NCI-H1092 (cell line): ENCODE results near the gene IFITM10.

ENCODE experiments used
- DNase-seq: peaks from one replicate; lab custom pipeline; 2025; lab: John Stamatoyannopoulos, UW

Gene IFITM10

DNA sequence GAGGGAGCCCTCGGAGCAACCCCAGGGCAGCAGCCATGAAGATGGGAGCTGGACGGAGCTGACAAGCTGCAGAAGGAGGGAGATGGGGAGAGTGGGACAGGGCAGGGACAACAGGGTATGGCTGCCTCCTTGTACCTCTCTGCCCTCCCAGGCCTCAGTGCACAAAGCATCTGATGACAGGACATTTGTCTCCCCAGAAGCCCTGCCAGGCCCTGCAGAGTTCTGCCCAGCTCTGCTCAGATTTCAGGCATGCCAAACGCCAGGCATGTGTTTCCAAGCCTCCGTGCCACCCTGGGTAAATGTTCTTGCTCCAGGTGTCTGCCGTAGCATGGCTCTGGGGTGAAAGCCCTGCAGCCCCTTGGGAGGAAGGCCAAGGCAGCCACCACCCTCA lies 1.1 kb upstream of the IFITM10 start:
- no peak for DNase-seq

DNA sequence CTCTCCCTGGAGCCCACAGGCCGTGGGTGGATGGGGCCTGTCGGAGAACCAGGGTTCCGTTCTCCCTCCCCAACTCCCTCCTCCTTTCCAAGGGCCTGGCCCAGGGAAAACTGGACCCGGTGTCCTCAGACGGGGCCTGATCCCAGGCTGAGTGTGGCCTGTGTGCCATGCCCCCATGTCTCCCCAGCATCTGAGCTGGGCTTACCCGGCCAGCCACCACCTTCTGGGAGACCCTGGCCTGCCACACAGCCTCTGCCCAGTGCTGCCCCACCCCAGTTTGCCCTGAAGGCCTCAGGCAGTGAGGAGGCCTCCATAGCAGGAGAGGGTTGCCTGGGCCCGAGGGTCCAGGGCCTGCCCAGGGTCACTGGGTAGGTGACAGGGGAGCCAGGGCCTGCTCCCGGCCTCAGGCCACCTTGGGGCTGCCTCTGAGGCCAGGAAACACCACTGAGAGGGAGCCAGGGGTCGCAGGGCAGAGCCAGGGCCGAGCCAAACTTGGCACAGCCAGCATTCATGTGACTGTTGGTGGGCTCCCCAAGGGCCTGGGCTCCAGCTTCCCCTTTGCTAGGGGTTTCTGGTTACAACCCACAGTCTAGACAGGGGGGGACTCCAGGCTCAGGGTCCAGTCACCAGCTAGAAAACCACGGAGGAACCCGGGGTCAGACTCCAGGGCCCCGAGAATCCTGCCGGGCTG lies 590 bp upstream of the IFITM10 start:
- DNase-seq, result no peak

DNA sequence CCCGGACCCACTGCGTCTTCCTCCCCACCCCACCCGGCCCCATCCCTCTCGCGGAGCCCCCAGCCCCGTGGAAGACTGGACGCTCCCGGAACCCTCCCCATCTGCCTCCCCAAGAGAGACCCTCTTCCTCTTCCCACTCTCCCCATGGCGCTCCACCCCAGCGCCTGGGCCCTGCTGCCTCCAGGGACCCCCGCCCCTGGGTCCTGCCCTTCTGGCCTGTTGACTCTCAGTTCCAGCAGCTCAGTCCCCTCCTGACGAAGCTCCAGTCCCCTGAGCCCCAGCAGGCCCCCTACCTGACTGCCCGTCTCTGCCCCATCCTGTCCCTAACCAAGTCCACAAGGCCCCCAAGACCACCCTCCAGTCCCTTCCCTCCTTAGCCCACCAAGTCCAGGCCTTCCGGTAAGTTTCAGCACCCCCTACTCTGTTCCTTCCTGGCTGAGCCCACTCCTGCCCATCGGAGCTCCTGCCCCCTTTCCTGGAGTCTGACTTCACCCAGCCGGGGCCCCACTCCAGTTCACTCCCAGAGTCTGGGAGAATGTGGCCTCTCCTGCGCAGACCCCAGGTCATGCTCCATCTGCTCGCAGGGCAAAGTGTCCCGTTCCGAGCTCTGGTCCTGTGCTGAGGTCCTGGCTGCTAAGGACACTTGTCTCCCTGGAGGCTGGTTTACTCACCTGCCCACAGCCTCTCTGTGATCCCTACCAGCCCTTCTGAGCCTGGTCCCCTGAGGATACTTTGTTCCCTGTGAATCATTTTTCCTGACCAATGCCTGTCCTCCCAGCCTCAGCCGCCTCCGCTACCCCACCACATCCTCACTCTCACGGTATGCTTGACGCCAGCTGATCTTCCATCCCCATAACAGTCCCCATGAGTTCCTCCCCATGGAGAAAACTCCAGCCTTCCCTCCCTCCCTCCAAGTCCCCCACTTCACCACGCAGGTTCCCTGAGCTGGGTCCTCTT lies 722 bp downstream of the IFITM10 start:
- DNase-seq, result no peak

DNA sequence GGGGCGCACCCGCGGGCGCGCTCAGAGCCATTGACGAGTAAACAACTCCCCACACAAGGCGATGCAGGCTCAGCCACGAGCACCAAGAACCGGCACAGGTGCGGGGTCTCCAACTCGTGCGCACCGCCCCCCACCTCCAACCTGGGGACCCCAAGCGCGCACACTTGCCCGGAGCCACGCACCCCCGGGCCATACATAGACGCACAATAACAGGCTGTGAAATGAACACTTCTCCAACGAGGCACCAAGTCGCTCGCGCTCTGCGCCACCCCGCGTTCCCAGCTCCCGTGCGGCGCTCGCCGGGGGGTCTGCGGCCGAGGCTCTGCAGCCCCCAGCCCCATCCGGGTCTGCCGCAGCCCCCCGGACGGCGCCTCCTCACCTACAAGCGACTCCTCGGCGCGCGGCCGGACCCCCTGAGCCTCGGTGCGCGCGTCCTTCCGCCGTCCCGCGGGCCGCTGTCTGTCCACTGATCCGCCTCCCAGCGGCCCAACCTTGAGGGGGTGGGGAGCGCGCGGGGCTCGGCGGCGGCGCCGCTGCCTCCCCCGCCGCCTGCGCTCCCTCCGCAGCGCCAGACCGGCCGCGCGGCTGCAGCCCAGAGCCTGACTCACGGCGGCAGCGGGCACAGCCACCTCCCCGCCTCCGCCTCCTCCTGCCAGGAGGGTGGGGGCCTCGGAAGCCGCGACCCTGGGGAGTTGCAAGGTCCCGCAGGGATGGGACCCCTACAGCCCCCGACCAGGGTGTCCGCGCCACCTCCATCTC lies 1.6 kb downstream of the IFITM10 start:
- no peak for DNase-seq

DNA sequence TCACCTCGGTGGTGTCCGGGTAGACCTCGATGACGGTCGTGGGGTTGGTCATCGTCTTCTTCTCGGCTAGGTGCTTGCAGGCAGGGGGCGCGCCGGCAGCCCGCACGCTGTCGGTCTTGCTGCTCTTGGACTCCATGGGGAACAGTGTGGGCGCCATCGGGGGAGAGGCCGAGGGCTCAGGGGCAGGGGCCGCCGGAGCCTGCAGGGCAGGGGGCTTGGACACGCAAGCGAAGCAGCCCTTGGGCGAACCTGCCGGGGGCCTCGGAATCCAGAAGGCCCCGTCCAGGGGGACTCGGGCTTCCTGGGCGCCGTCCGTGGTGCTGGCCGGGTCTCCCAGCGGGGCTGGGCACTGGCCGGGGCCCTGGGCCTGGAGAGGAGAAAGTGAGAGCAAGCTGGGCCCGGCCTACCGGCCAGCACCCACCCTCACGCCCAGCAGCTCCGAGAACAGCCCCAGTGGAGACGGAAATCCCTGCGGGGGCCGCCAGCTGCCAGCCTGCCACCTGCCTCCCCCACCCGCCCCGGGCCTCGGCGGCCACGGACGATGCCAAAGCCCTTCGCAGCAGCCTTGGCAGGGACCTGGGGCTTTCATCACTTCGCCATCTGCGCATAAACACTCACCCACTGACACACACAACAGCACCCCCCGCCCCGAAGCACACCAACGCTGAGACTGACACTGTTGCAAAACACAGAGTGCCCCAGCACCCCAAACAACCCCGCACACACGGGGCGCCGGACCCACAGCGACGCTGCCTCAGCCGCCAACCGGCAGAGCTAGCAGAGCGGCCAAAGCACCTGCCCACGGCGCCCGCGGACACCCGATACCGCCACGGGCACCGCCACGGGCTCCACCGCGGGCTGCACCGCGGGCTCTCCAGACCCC lies 2.4 kb downstream of the IFITM10 start:
- no peak for DNase-seq

DNA sequence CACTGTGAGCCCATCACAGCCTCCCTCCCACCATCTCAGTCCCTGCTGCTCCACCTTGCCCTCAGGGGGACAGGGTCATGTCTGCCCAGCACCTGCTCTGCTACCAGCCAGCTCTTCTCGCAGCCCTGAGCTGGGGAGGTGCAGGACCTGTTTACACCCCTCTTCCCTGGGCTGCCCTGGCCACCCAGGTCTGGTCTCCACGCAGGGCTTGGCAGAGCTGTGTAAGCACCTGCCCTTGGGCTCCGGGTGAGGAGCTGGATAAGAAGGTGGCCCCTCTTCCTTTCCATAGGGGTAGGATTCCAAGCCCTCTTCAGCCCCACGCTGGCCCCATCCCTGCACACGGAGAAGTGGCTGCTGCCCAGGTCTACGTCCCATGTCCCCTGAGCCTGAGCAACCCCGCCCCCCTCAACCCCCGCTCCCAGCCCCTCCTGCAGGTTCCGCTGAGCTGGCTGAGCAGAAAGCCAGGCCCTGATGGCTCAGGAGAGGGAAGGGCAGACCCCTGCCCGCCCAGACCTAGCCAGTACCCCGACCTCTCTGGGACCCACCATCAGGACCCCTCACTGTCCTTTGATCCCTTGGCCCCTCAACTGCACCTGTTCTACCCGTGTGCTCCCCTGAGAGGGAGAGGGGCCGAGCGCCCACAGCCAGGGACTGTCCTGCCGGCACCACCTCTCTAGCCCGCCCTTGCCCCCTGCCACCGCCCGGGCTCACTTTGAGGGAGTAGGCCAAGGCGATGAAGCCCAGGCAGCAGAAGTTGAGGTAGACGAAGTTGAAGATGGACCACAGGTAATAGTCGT lies 3.2 kb downstream of the IFITM10 start:
- DNase-seq, result no peak

DNA sequence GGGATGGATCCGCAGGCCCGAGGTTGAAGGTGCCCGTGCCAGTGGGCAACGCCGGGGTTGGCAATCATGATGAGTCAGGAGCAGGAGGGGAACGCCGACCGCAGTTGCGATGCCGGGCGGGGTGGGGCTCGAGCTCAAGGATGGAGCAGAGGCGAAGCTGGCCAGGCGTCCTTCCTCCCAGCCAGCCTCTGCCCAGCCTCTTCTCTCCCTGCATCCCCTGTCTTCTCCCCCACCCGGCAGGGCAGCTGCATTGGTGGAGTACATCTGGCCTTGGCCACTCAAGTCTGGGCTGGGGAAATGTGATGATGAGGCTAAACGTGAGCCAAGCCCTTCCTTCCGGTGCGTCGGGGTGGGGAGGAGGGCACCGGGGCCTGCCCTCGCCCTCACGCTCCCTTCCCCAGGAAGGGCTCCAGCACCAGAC lies 3.9 kb downstream of the IFITM10 start:
- DNase-seq, result no peak

DNA sequence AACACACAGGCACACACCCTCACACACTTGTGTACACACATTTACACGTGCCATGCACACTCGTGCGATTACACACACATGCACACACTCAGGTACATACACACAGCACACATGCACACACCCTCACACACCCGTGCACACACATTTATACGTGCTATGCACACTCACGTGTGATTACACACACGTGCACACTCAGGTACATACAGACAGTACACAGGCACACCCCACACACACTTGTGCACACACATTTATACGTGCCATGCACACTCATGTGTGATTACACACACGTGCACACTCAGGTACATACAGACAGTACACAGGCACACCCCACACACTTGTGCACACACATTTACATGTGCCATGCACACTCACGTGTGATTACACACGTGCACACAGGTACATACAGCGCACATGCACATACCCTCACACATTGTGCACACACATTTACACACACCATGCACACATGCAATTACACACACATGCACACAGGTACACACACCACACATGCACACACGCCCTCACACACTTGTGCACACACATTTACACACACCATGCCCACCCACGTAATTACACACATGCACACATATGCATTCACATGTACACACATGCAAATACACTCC lies 4.6 kb downstream of the IFITM10 start:
- no peak for DNase-seq

DNA sequence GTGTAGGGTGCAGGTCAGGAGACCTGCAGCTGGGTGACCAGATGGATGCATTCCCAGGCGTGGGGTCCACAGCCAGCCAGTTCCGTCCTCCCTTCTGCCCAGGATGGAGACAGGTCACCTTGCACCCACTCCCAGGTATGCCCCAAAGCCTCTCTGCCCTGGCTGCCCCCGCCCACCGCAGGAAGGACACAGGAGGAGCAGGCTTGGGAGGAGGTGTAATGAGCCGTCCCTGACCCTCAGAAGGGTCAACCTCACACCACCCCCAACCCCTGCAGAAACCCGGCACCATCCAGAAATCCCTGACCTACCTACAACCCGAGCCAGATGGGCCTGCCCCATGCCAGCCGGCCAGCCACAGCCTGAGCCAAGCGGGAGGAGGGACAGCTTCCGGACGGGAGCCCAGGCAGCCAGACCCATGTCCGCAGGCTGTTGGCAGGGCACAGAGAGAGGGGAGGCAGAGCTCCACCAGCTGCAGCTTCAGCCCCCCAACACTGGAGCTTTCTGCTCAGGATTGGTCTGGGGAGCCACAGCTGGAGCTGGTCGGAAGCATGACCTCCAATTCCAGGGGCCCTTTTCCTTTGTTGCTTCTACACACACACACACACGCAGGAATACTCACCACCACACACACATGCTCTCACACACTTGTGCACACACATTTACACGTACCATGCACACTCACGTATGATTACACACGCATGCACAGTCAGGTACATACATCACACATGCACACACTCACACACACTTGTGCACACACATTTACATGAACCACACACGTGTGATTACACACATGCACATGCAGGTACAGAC lies 5.3 kb downstream of the IFITM10 start:
- no peak for DNase-seq

DNA sequence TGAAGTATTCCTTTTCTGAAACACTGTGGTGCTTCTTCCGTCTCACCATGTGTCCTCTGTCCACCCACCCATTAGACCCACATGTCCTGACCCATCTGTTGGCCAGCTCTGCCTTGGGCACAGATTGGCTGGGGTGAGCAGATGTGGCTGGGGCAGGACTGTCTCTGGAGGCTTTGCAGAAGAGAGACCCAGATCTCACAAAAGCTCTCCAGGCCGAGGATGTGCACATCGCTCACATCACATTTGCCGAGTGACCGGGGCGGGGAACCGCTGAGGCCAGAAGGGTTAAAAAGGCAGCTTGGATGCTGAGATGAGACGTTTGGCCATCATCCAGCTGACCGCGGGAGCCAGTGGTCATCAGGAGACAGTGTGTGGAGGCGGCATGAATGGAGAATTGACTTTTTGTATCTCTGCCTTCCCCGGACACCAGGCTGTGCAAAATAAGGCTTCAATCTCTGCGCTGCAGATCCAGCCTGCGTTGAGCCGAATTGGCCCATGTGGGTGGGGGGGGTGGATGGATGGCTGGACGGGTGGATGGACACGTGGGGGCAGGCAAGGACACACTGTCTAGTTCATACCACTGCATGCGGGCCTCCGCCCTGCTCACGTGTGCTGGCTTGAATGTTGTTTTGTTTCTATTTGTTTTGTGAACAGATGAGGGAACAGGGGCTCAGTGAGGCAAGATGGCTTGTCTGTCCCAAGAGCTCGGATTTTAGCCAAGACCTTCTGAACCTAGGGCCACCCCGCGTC lies 6.1 kb downstream of the IFITM10 start:
- DNase-seq, result no peak

DNA sequence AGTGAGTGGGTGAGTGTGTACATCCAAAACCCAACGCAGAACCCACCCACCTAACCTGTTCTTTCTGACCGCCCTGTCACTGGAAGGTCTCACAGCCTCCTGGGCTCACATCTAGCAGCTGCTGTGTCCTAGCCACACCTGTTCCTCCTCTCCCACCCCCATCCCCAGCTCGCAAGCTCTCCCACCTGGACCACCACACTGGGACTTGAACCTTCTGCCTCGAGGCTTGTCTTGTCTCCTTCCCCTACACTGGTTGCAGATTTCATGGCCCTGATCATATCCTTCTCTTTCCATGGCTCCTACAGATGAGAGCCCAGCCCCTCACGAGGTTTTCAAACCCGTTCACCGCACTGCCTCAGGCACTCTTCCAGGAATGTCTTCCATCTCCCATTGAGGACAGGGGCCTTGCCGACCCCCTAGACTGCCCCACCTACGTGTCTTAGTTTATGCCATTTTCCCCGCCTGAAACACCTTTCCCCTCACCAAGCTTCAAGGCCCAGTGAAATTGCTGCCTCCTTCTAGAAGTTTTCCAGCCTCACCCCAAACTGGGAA lies 6.7 kb downstream of the IFITM10 start:
- DNase-seq, result no peak

DNA sequence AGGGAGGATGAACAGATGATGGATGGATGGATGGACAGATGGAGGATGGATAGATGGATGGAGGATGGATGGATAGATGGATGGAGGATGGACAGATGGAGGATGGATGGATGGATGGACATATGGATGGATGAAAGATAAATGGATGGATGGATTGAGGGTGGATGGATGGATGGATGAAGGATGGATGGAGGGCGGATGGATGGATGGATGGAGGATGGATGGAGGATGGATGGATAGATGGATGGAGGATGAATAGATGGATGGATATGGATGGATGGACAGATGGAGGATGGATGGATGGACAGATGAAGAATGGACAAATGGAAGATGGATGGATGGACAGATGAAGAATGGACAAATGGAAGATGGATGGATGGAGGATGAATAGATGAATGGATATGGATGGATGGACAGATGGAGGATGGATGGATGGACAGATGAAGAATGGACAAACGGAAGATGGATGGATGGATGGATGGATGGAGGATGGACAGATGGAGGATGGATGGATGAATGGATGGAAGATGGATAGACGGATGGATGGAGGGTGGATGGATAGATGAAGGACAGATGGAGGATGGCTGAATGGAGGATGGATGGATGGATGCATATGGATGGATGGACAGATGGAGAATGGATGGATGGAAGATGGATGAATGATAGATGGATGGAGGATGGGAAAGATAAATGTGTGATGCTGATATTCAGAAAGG lies 7.4 kb downstream of the IFITM10 start:
- no peak for DNase-seq

DNA sequence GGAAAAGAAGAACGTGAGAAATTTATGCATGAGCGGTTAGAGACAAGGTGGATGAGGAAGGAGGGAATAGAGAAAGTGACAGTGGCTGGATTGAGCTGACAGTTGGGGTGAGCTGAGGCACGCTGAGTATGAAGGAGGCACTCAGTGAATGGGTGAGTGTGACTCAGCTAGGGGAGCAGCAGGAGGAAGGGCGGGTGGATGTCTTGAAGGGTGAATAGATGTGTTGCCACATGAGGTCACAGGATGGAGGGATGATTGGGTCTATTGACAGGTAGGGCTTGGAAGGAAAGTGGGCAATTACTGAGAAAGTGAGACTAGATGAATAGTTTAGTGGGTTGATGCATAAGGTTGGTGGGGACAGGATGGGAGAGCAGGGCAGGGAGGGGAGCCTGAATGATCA lies 8.0 kb downstream of the IFITM10 start:
- no peak for DNase-seq

DNA sequence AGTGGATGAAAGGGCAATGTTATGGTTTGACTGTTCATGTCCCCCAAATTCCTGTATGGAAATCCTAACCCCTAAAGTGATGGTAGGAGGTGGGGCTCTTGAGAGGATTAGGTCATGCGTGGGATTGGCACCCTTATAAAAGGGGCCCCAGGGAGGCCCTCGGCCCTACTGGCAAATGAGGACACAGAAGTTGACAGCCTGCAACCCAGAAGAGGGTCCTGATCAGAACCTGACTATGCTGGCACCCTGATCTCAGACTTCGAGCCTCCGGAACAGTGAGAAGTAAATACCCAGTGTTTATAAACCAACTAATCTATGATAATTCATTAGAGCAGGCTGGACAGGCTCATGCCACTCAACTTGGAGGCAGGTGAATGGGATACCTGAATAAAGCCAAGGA lies 8.7 kb downstream of the IFITM10 start:
- DNase-seq, result no peak

DNA sequence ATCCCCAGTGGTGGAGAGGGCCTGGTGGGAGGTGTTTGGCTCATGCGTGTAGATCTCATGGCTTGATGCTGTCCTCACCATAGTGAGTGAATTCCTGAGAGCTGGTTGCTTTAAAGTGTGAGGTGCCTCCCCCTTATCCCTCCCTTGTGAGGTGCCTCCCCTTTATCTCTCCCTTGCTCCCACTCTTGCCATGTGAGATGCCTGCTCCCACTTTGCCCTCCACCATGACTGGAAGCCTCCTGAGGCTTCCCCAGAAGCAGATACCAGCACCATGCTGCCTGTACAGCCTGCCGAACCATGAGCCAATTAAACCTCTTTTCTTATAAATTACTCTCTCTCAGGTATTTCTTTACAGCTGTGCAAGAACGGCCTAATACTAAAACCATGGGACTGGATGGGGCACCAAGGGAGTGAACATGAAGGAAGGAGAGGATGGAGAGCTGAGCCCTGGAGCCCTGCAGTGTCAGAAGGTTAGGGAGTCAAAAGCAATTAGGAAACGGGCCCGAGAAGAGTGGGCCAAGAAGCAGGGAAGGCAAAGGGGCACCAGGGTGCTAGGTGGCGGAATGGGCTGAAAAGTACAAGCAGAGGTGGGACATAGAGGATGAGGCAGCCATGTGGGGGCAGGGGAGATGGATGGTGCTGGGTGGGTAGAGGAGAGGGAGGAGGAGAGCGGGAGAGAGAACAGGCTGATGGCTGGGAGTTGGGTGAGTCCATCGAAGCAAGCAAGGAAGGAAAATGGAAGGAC lies 9.4 kb downstream of the IFITM10 start:
- no peak for DNase-seq

DNA sequence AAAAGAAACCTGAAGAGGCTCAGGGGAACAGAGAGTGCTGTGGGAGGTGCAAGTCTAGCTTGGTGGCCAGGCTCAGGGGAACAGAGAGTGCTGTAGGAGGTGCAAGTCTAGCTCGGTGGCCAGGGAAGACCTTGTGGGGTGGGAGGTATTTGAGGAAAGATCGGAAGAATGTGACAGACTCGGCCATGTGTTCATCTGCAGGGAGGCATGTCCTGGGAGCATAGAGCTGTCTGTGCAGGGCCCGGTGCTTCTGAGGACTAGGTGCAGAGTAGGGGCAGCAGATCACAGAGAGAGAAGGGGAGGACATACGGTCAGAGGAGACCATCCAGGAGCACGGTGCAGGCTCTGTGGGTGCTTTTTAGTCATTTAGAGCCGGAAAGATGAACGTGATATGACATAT lies 10.8 kb downstream of the IFITM10 start:
- DNase-seq, result no peak

DNA sequence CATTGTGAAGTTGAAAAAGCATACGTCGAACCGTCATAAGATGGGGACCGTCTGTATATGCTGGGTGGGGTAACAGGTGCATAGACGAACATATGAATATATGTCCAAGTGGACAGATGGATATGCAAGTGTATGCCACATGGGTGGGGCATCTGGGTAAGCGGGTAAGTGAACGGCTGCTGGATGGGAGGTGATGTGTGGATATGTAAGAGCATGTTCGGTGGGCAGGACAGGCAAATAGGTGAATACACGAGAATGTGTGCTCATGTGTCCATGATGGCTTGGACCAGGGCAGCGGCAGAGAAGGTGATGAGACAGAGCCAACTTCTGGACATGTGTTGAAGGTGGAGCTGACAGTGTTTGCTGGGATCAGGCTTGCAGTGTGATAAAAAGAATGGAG lies 12.0 kb downstream of the IFITM10 start:
- no peak for DNase-seq
